Prostate gland (tissue), 2 donors: ENCODE data around the gene TNPO3.

Source experiments
- CTCF ChIP-seq, 4 experiments: fragments of 200-600 bp in 2 of 4; fragments of 450-650 bp in 2 of 4; sonication (generic) in 2 of 4; IDR thresholded peaks; 1 replicate in 3 of 4; 2 replicates in 1 of 4; pipeline ENCODE4 v1.5.1; 2016 to 2019; ENCODE audit warnings: antibody characterized with exemption in 4 of 4, mild to moderate bottlenecking in 2 of 4, moderate library complexity in 2 of 4
- POLR2A ChIP-seq: fragments of 450-650 bp; IDR thresholded peaks from one replicate; pipeline ENCODE4 v1.6.1; 2016; ENCODE audit warnings: antibody characterized with exemption, mild to moderate bottlenecking
- POLR2AphosphoS5 ChIP-seq: sonication (generic); formaldehyde crosslinking; IDR thresholded peaks from one replicate; pipeline ENCODE4 v1.6.1; 2017; ENCODE audit warnings: antibody characterized with exemption

- TF ChIP-seq CTCF (IDR thresholded peaks at IDR 0.05) (no peak), POLR2A (no peak), POLR2AphosphoS5 (no peak)
These were observed 105.7 kb downstream of the TNPO3 start for GRCh38 chr7:128948976-128949760.
